ENCODE measurements around the gene DCAF6. TPM values are rescaled to one million over a fixed set of nuclear protein-coding genes. Genes with fewer than 3 reads are reported as not detected.

Gene DCAF6
- total RNA-seq, 1 donor: 68.9 TPM

DNA sequence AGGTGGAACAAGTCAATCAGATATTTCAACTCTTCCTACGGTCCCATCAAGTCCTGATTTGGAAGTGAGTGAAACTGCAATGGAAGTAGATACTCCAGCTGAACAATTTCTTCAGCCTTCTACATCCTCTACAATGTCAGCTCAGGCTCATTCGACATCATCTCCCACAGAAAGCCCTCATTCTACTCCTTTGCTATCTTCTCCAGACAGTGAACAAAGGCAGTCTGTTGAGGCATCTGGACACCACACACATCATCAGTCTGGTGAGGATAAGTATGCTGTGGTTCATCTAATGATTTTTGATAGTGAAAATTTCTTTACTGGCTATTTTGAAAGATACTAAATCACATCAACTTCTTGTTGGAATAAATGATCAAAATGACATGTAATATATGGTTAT, 68.0 kb downstream of the DCAF6 start:
- no peak overlapping the region for H3K4me3 ChIP-seq (ENCODE audit: low read depth, low read length)
- TF ChIP-seq, protein P1, sequence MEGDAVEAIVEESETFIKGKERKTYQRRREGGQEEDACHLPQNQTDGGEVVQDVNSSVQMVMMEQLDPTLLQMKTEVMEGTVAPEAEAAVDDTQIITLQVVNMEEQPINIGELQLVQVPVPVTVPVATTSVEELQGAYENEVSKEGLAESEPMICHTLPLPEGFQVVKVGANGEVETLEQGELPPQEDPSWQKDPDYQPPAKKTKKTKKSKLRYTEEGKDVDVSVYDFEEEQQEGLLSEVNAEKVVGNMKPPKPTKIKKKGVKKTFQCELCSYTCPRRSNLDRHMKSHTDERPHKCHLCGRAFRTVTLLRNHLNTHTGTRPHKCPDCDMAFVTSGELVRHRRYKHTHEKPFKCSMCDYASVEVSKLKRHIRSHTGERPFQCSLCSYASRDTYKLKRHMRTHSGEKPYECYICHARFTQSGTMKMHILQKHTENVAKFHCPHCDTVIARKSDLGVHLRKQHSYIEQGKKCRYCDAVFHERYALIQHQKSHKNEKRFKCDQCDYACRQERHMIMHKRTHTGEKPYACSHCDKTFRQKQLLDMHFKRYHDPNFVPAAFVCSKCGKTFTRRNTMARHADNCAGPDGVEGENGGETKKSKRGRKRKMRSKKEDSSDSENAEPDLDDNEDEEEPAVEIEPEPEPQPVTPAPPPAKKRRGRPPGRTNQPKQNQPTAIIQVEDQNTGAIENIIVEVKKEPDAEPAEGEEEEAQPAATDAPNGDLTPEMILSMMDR (IDR thresholded peaks at IDR 0.05; ENCODE audit: insufficient read depth, low read length): no peak
- no peak for DNase-seq (ENCODE audit: low read depth)

DNA sequence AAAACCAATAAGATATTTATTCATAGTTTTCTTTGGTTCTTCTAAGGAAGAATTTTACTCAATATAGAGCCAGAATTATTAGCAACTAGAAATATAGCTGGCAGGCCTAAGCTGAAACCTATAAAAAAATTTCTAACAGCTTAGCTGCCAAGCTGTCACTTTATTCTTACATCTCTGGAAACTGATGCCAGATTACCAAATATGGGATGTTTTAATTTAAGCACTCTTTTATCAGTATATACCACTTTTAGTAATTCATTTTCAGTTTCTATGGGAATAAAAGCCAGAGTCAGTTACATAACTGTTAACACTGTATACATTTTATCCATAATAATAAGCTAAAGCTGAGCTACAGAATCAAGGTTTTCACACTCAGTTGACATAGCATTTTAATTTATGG, 69.0 kb downstream of the DCAF6 start:
- no peak overlapping the region for H3K4me3 ChIP-seq (ENCODE audit: low read depth, low read length)
- DNase-seq (ENCODE audit: low read depth): no peak
- TF ChIP-seq, protein P1 (IDR thresholded peaks at IDR 0.05; ENCODE audit: insufficient read depth, low read length): no peak

GRCh38 chr1:168007691-168008090, 71.2 kb downstream of the DCAF6 start:
- DNase-seq (ENCODE audit: low read depth): no peak
- TF ChIP-seq, protein P1 (IDR thresholded peaks at IDR 0.05; ENCODE audit: insufficient read depth, low read length): no peak
- H3K4me3 ChIP-seq (ENCODE audit: low read depth, low read length): no peak overlapping the region

- TF ChIP-seq, protein P1 (IDR thresholded peaks at IDR 0.05; ENCODE audit: insufficient read depth, low read length): no peak
- DNase-seq (ENCODE audit: low read depth): no peak
- no peak overlapping the region for H3K4me3 ChIP-seq (ENCODE audit: low read depth, low read length)
Measured at GRCh38 chr1:168008595-168008994, 72.1 kb downstream of the DCAF6 start.

GRCh38 chr1:168009322-168009721, 72.8 kb downstream of the DCAF6 start:
- TF ChIP-seq, protein P1 (IDR thresholded peaks at IDR 0.05; ENCODE audit: insufficient read depth, low read length): no peak
- H3K4me3 ChIP-seq (ENCODE audit: low read depth, low read length): no peak overlapping the region
- DNase-seq (ENCODE audit: low read depth): no peak

DNA sequence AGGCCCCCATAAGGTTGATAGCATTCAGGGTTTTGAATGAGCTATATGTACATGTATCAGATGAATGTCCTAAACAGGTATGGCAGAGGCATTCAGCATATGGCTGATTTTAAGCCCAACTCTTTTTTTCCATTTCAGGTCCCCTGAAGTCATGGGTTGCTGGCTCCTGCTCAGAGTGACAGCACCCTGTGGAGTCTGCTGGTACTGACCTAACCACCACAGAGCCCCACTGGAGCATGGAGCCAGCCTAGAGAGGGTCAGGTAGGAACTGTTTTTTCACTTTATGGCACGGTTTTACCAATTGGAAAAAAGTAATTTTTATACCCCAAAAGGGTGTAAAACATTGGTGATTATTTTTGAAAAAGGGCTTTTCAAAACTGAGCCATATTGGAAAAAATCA, 82.9 kb downstream of the DCAF6 start:
- TF ChIP-seq, protein P1 (IDR thresholded peaks at IDR 0.05; ENCODE audit: insufficient read depth, low read length): no peak

DNA sequence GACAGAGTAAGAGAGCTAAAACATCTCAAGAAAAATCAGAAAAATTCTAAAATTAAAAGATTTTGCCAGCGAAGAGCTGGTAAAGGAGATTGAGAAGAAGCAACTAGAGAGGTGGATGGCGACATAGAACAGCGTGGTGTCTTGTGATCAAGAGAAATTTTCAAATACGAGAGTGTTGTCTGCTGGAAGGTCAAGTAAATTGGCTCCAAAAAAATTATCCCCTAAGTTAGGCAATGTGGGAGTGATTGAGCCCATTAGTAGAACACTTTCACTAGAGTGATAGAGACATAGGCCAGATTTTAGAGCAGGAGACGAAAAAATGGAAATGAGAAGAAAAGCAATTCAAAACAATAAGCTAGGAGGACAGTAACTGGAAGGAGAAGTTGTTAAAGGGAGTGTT, 94.7 kb downstream of the DCAF6 start:
- DNase-seq (ENCODE audit: low read depth): no peak

More for the DNA sequence above, 82.9 kb downstream of the DCAF6 start:
- no peak overlapping the region for H3K4me3 ChIP-seq (ENCODE audit: low read depth, low read length)
- DNase-seq (ENCODE audit: low read depth): no peak

More for the DNA sequence above, 94.7 kb downstream of the DCAF6 start:
- TF ChIP-seq, protein P1 (IDR thresholded peaks at IDR 0.05; ENCODE audit: insufficient read depth, low read length): no peak
- H3K4me3 ChIP-seq (ENCODE audit: low read depth, low read length): no peak overlapping the region

Data from fibroblast of the aortic adventitia (primary cell).